ENCODE measurements around the gene ZNF804B. TPM values are rescaled to one million over a fixed set of nuclear protein-coding genes. Genes with fewer than 3 reads are reported as not detected.

ZNF804B gene
- total RNA-seq, 1 experiment from 2014 or later, result not detected

- no peaks in the 10 kb centered on the region for H3K9me3 ChIP-seq (ENCODE audit: control insufficient read depth, low read depth, low read length)
- H4K5ac ChIP-seq (ENCODE audit: insufficient read length, low read depth, low read length), result no peak overlapping the region
- H3K9ac ChIP-seq (ENCODE audit: extremely low read depth, insufficient read length, low read length), result no peak overlapping the region
- no peaks in the 10 kb centered on the region for H4K20me1 ChIP-seq (ENCODE audit: control insufficient read depth, insufficient read depth, insufficient read length)
- WGBS (ENCODE audit: extremely low coverage, insufficient read length, low lambda C conversion rate), result no CpG with 5 or more reads among the region's 1 CpG
- no peak for TF ChIP-seq CTCF (conservative IDR thresholded peaks at IDR 0.05)
- H3K79me1 ChIP-seq (ENCODE audit: insufficient read depth, low read depth, low read length, poor library complexity, severe bottlenecking), result no peaks in the 10 kb centered on the region
- no peak overlapping the region for H3K4me3 Mint-ChIP-seq
- peaks cover 24 to 25% of the 10 kb centered on the region in 2 experiments for H3K4me1 Mint-ChIP-seq
- no peak overlapping the region for H3K23ac ChIP-seq (ENCODE audit: insufficient read length, low read depth, low read length)
- H2BK15ac ChIP-seq (ENCODE audit: low read depth, low read length), result no peak overlapping the region
- H2AFZ ChIP-seq (ENCODE audit: low read length), result no peak overlapping the region
- no peak overlapping the region for H2AK5ac ChIP-seq (ENCODE audit: insufficient read length, low read length)
- no peaks in the 10 kb centered on the region for H3K4me1 ChIP-seq (ENCODE audit: insufficient read depth, low read length)
- H2BK12ac ChIP-seq (ENCODE audit: insufficient read length, low read depth, low read length), result no peak overlapping the region
- H3K9me3 Mint-ChIP-seq, result peaks cover 5 to 12% of the 10 kb centered on the region in 2 experiments; a peak in 3 of 5 replicates
- H3K18ac ChIP-seq (ENCODE audit: insufficient read length, low read depth, low read length), result no peak overlapping the region
- no peak overlapping the region for H3K4me2 ChIP-seq (ENCODE audit: insufficient read depth, insufficient read length, low read length)
- H4K8ac ChIP-seq (replicated peaks; ENCODE audit: insufficient read length, low read depth, low read length), result no peak overlapping the region
- H3K56ac ChIP-seq (ENCODE audit: insufficient read length, low read depth, low read length), result no peak overlapping the region
- no peak overlapping the region for H4K91ac ChIP-seq (ENCODE audit: insufficient read length, low read depth, low read length)
- H2BK20ac ChIP-seq (ENCODE audit: low read depth, low read length, poor library complexity, severe bottlenecking), result no peak overlapping the region
- H3T11ph ChIP-seq (ENCODE audit: low read length), result no peak overlapping the region
- no peak overlapping the region for H3K27ac ChIP-seq (ENCODE audit: insufficient read length, low read depth, low read length)
- H3K4ac ChIP-seq (ENCODE audit: low read depth, low read length), result no peak overlapping the region
- no peak overlapping the region for H3K27ac Mint-ChIP-seq
- no peak overlapping the region for H3K14ac ChIP-seq (ENCODE audit: insufficient read depth, low read length)
- H3K27me3 Mint-ChIP-seq (ENCODE audit: low read depth), result no peaks in the 10 kb centered on the region
- no peaks in the 10 kb centered on the region for H3K27me3 ChIP-seq (ENCODE audit: insufficient read depth, low read length)
- no peaks in the 10 kb centered on the region for H3K23me2 ChIP-seq (ENCODE audit: insufficient read length, low read depth, low read length, poor library complexity, severe bottlenecking)
- peaks cover 8 to 13% (median 10%) of the 10 kb centered on the region in 3 experiments; a peak in 6 of 7 replicates for H3K36me3 Mint-ChIP-seq (ENCODE audit: insufficient read depth in 1 of 3, low read depth in 3 of 3)
- H2BK120ac ChIP-seq (ENCODE audit: low read depth, low read length, poor library complexity, severe bottlenecking), result no peak overlapping the region
- H3K79me2 ChIP-seq (ENCODE audit: insufficient read depth, low read length), result no peaks in the 10 kb centered on the region
- H2BK5ac ChIP-seq (ENCODE audit: insufficient read length, low read length), result no peak overlapping the region
- DNase-seq, result no peak
These were observed 209.7 kb downstream of the ZNF804B start for GRCh38 chr7:88969167-88969566.

Measured in H9 (cell line).